Karpas-422 (cell line): ENCODE data around the gene HAUS5. TPM values are rescaled to one million over a fixed set of nuclear protein-coding genes. Genes with fewer than 3 reads are reported as not detected.
"Not testable (repeated sequence)": the region's sequence is repeated elsewhere in the genome, so short reads cannot be mapped to it uniquely, and the experiment has no call there.

Source experiments
- DNase-seq: peaks from one replicate; pipeline ENCODE4 v3.0.0-alpha.2; 2015
- H2AFZ ChIP-seq: fragments of 200-600 bp; sonication (generic); 2 replicates; pipeline ENCODE4 v1.6.1; 2014; ENCODE audit warnings: antibody characterized with exemption, low read length, mixed read lengths
- H3K27ac ChIP-seq: fragments of 200-600 bp; sonication (generic); 2 replicates; pipeline ENCODE4 v1.5.1; 2014; ENCODE audit warnings: mild to moderate bottlenecking, low read length, moderate library complexity
- H3K27me3 ChIP-seq: fragments of 200-600 bp; sonication (generic); 2 replicates; pipeline ENCODE4 v1.6.1; 2014; ENCODE audit warnings: low read length, mixed read lengths
- H3K36me3 ChIP-seq: fragments of 200-600 bp; sonication (generic); 2 replicates; pipeline ENCODE4 v1.6.1; 2014; ENCODE audit warnings: low read length, mixed read lengths; ENCODE audit not compliant: insufficient read depth
- H3K4me1 ChIP-seq: fragments of 200-600 bp; sonication (generic); 2 replicates; pipeline ENCODE4 v1.6.1; 2014; ENCODE audit warnings: mild to moderate bottlenecking, low read length, mixed read lengths
- H3K4me2 ChIP-seq: fragments of 200-600 bp; sonication (generic); 2 replicates; pipeline ENCODE4 v1.6.1; 2014; ENCODE audit warnings: low read length, low read depth, mild to moderate bottlenecking; ENCODE audit not compliant: poor library complexity, severe bottlenecking
- H3K4me3 ChIP-seq: fragments of 200-600 bp; sonication (generic); 2 replicates; pipeline ENCODE4 v1.5.1; 2014; ENCODE audit warnings: mild to moderate bottlenecking, antibody characterized with exemption, low read length, mixed read lengths
- H3K79me2 ChIP-seq: fragments of 200-600 bp; sonication (generic); 2 replicates; pipeline ENCODE4 v1.6.1; 2014; ENCODE audit warnings: mild to moderate bottlenecking, low read length, mixed read lengths
- H3K9ac ChIP-seq: fragments of 200-600 bp; sonication (generic); 2 replicates; pipeline ENCODE4 v1.6.0; 2014; ENCODE audit warnings: low read length
- H3K9me2 ChIP-seq: fragments of 200-600 bp; sonication (generic), shearing (Covaris generic); replicated peaks from 2 replicates; pipeline ENCODE4 v1.6.0; 2014; ENCODE audit warnings: mild to moderate bottlenecking, low read length, moderate library complexity; ENCODE audit not compliant: insufficient read depth
- H3K9me3 ChIP-seq: fragments of 300-700, 200-600 bp; sonication (generic); 2 replicates; pipeline ENCODE4 v1.6.1; 2014; ENCODE audit warnings: low read length, mixed read lengths
- H4K20me1 ChIP-seq: fragments of 200-600 bp; sonication (generic); 2 replicates; pipeline ENCODE4 v1.6.1; 2014; ENCODE audit warnings: mild to moderate bottlenecking, antibody characterized with exemption, low read length, low read depth; ENCODE audit not compliant: insufficient read depth
- total RNA-seq: library from RNA; depleted of rRNA; stranded (reverse); fragments of >200 nt; shearing (Covaris generic); gene quantifications from 2 replicates; pipeline ENCODE4 v1.2.3, GENCODE V29; 2014; ENCODE audit warnings: low replicate concordance

HAUS5 gene
- total RNA-seq, 1 experiment from 2014 or later = 12.5 TPM

DNA sequence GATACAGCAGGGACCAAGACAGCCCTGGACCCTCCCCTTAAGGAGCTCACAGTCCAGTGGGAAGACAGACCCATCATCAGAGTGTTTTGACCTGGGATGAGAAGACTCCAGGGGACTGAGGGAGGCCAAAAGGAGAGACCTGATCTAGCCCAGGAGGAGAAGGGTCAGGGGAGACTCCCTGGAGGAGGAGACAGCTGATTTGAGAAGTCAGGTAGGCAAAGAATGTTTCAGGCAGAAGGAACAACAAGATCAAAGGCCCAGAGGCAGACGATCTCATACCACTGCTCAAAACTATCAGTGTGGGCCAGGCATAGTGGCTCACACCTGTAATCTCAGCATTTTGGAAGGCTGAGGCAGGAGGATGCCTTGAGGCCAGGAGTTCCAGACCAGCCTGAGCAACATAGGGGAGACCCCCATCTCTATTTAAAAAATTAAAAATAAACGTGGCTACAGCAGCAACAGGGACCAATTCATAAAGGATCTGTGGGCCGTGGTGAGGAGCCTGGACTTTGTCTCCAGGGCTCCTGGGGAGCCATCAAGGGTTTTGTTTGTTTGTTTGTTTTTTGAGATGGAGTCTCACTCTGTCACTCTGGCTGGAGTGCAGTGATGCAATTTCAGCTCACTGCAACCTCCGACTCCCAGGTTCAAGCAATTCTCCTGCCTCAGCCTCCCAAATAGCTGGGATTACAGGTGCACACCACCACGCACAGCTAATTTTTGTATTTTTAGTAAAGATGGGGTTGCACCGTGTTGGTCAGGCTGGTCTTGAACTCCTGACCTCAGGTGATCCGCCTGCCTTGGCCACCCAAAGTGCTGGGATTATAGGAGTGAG, 33.4 kb downstream of the HAUS5 start:
- Histone ChIP-seq H3K9me3 (no peaks in the 10 kb centered on the region), H3K4me2 (no peak overlapping the region), H3K9ac (no peak overlapping the region), H3K4me1 (peaks cover 53% of the 10 kb centered on the region), H3K79me2 (peaks cover 27% of the 10 kb centered on the region), H3K9me2 (no peaks in the 10 kb centered on the region), H3K4me3 (no peak overlapping the region), H3K36me3 (peaks cover 2% of the 10 kb centered on the region; the same call in 1 of the 2 replicates), H2AFZ (no peak overlapping the region), H4K20me1 (no peaks in the 10 kb centered on the region; the same call in 1 of the 2 replicates), H3K27ac (no peak overlapping the region), H3K27me3 (no peaks in the 10 kb centered on the region)
- DNase-seq = no peak

- Histone ChIP-seq H3K4me1 (peaks cover 33% of the 10 kb centered on the region), H3K9me2 (no peaks in the 10 kb centered on the region), H2AFZ (no peak within 1 kb of the TSS; the same call in 1 of the 2 replicates), H3K79me2 (peaks cover 31% of the 10 kb centered on the region), H3K27ac (peak within 1 kb of the TSS; percentile 27; the same call in 1 of the 2 replicates), H4K20me1 (no peaks in the 10 kb centered on the region; the same call in 1 of the 2 replicates), H3K4me2 (peak within 1 kb of the TSS; percentile 98), H3K9ac (peak within 1 kb of the TSS; percentile 80), H3K36me3 (peaks cover 6% of the 10 kb centered on the region; the same call in 1 of the 2 replicates), H3K4me3 (peak within 1 kb of the TSS; percentile 83), H3K27me3 (no peaks in the 10 kb centered on the region), H3K9me3 (no peaks in the 10 kb centered on the region)
- peak; percentile 99 for DNase-seq
These were observed 35.8 kb downstream of the HAUS5 start, which contains the start of gene COX6B1 for GRCh38 chr19:35648017-35648961. Gene COX6B1, plus strand, starts transcription at chr19:35648323. Its CDS starts 2,921 bp downstream, at chr19:35651244.

GRCh38 chr19:35650581-35650980, 38.0 kb downstream of the HAUS5 start:
- no peak overlapping the region for H3K9ac ChIP-seq

GRCh38 chr19:35654828-35655227, 42.3 kb downstream of the HAUS5 start:
- not testable (repeated sequence) for H3K27ac ChIP-seq, H4K20me1 ChIP-seq, H3K4me1 ChIP-seq, H3K9me3 ChIP-seq, H2AFZ ChIP-seq, H3K9ac ChIP-seq, DNase-seq, H3K4me3 ChIP-seq, H3K27me3 ChIP-seq, H3K9me2 ChIP-seq, H3K4me2 ChIP-seq
- Histone ChIP-seq H3K36me3 (peaks cover 27% of the 10 kb centered on the region), H3K79me2 (peaks cover 15% of the 10 kb centered on the region)

More at GRCh38 chr19:35650581-35650980, 38.0 kb downstream of the HAUS5 start:
- no peaks in the 10 kb centered on the region for H3K9me2 ChIP-seq
- no peaks in the 10 kb centered on the region for H3K9me3 ChIP-seq
- DNase-seq = no peak
- H3K4me3 ChIP-seq = no peak overlapping the region
- peaks cover 31% of the 10 kb centered on the region for H3K79me2 ChIP-seq
- no peak overlapping the region for H2AFZ ChIP-seq
- peaks cover 14% of the 10 kb centered on the region for H3K4me1 ChIP-seq
- peaks cover 10% of the 10 kb centered on the region; the same call in 1 of the 2 replicates for H3K36me3 ChIP-seq
- no peak overlapping the region for H3K27ac ChIP-seq
- no peaks in the 10 kb centered on the region; the same call in 1 of the 2 replicates for H4K20me1 ChIP-seq
- no peak overlapping the region for H3K4me2 ChIP-seq
- no peaks in the 10 kb centered on the region for H3K27me3 ChIP-seq

DNA sequence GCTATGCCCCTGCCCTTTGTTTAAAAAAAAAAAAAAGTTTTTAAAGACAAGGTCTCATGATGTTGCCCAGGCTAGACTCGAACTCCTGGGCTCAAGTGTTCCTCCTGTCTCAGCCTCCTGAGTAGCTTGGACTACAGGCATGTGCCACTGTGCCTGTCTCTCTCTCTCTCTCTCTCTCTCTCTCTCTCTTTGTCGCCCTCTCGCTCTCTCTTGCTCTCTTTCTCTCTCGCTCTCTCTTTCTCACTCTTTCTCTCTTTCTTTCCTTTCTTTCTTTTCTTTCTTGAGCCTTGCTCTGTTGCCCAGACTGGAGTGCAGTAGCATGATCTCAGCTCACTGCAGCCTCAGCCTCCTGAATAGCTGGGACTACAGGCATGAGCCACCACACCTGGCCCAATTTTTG, 43.1 kb downstream of the HAUS5 start:
- Histone ChIP-seq H3K9me2 (no peaks in the 10 kb centered on the region), H3K4me2 (no peak overlapping the region), H3K27ac (no peak overlapping the region), H4K20me1 (no peaks in the 10 kb centered on the region), H3K36me3 (peaks cover 27% of the 10 kb centered on the region), H2AFZ (no peak overlapping the region), H3K4me1 (no peaks in the 10 kb centered on the region), H3K79me2 (peaks cover 7% of the 10 kb centered on the region), H3K9me3 (no peaks in the 10 kb centered on the region), H3K4me3 (no peak overlapping the region), H3K27me3 (no peaks in the 10 kb centered on the region), H3K9ac (no peak overlapping the region)
- DNase-seq = no peak

GRCh38 chr19:35656700-35657099, 44.2 kb downstream of the HAUS5 start:
- Histone ChIP-seq H3K4me1 (no peaks in the 10 kb centered on the region), H2AFZ (no peak overlapping the region), H4K20me1 (no peaks in the 10 kb centered on the region), H3K9me3 (no peaks in the 10 kb centered on the region), H3K36me3 (peaks cover 21% of the 10 kb centered on the region), H3K9me2 (no peaks in the 10 kb centered on the region), H3K27ac (no peak overlapping the region), H3K27me3 (no peaks in the 10 kb centered on the region), H3K4me3 (no peak overlapping the region), H3K9ac (no peak overlapping the region), H3K79me2 (no peaks in the 10 kb centered on the region), H3K4me2 (no peak overlapping the region)
- no peak for DNase-seq

- Histone ChIP-seq H3K4me2 (no peak overlapping the region), H3K9me3 (no peaks in the 10 kb centered on the region), H3K27me3 (no peaks in the 10 kb centered on the region), H3K27ac (no peak overlapping the region), H3K9me2 (no peaks in the 10 kb centered on the region), H3K36me3 (peaks cover 21% of the 10 kb centered on the region), H3K9ac (no peak overlapping the region), H3K4me1 (no peaks in the 10 kb centered on the region), H4K20me1 (no peaks in the 10 kb centered on the region), H3K79me2 (no peaks in the 10 kb centered on the region), H3K4me3 (no peak overlapping the region), H2AFZ (no peak overlapping the region)
- peak; percentile 40 for DNase-seq
These were observed 45.6 kb downstream of the HAUS5 start for GRCh38 chr19:35657904-35658700.
